Measurements from ENCODE around the gene SCAF8.

DNA sequence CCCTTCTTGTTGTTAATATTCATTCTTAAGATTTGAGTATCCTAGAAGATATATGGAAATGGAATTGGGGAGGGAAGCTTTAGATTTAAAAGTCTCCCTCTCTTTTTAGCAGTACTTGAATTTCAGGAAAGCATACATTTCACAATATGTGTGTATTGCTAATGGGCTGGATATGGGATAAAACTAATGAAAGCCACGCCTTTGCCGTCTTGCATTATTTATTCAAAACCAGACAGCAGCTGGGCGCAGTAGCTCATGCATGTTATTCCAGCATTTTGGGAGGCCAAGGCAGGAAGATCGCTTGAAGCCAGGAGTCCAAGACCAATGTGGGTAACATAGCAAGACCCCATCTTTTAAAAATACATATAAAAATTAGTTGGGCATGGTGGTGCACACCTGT, 140.3 kb downstream of the SCAF8 start:
- TF ChIP-seq, protein P1, sequence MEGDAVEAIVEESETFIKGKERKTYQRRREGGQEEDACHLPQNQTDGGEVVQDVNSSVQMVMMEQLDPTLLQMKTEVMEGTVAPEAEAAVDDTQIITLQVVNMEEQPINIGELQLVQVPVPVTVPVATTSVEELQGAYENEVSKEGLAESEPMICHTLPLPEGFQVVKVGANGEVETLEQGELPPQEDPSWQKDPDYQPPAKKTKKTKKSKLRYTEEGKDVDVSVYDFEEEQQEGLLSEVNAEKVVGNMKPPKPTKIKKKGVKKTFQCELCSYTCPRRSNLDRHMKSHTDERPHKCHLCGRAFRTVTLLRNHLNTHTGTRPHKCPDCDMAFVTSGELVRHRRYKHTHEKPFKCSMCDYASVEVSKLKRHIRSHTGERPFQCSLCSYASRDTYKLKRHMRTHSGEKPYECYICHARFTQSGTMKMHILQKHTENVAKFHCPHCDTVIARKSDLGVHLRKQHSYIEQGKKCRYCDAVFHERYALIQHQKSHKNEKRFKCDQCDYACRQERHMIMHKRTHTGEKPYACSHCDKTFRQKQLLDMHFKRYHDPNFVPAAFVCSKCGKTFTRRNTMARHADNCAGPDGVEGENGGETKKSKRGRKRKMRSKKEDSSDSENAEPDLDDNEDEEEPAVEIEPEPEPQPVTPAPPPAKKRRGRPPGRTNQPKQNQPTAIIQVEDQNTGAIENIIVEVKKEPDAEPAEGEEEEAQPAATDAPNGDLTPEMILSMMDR (IDR thresholded peaks at IDR 0.05): no peak
- TF ChIP-seq EP300 (IDR thresholded peaks at IDR 0.05): no peak

All from sigmoid colon (tissue), 4 donors.